HepG2 (cell line): ENCODE results near the gene SRRT. TPM values are rescaled to one million over a fixed set of nuclear protein-coding genes. Genes with fewer than 3 reads are reported as not detected.

Experiments
- ATAC-seq: fragments of 200-7000 bp; cut with Tn5 transposase; 3 replicates; pipeline ENCODE4 v1.9.1; 2020; ENCODE audit warnings: mild to moderate bottlenecking, moderate library complexity
- BruUV-seq: library from RNA; stranded (reverse); fragments of 400-500 nt; replicated peaks from 2 replicates; lab custom pipeline; 2021; lab: Mats Ljungman, UMichigan
- CTCF ChIA-PET: fragments of 300-600 bp; formaldehyde crosslinking; extraction: SDS; loops from one replicate; lab custom pipeline; 2021; ENCODE audit warnings: low total read pairs, inconsistent platforms, low intra/inter-chr PET ratio; lab: Yijun Ruan, JAX
- POLR2A ChIA-PET: fragments of 350-600 bp; sonication (Branson Sonifier 250); formaldehyde crosslinking; loops from one replicate; lab custom pipeline; 2020; ENCODE audit warnings: antibody characterized with exemption, inconsistent platforms; lab: Yijun Ruan, JAX
- DNase-seq: peaks from one replicate; pipeline ENCODE4 v3.0.0-alpha.2; 2015; ENCODE audit warnings: low spot score
- FAIRE-seq: peaks from 3 replicates; lab custom pipeline; 2011; peaks lifted over from hg19 to GRCh38; lab: Jason Lieb, UNC
- H2AFZ ChIP-seq: one replicate; pipeline ENCODE4 v1.6.1; 2011; ENCODE audit warnings: low read length, inconsistent platforms
- H3K27ac ChIP-seq: fragments of 300-600 bp; 3 replicates; pipeline ENCODE4 v1.8.0; 2011; ENCODE audit warnings: mixed run types, mild to moderate bottlenecking, mixed read lengths, low read length, inconsistent platforms; ENCODE audit not compliant: insufficient read depth; ENCODE audit errors: extremely low read length
- H3K27me3 ChIP-seq, 2 experiments: fragments of 200-600 bp in 1 of 2; 2 replicates in 1 of 2; 3 replicates in 1 of 2; pipeline versions ENCODE4 v1.6.0 to v1.8.0; 2011; ENCODE audit warnings: low read length in 2 of 2, mild to moderate bottlenecking in 2 of 2, moderate library complexity in 2 of 2, inconsistent platforms in 1 of 2; ENCODE audit not compliant: insufficient read depth in 2 of 2, control insufficient read depth in 1 of 2
- H3K36me3 ChIP-seq, 2 experiments: fragments of 200-600 bp in 1 of 2; replicated peaks in 1 of 2; 2 replicates in 1 of 2; 3 replicates in 1 of 2; pipeline versions ENCODE4 v1.5.1 to v1.8.0; 2011; ENCODE audit warnings: low read length in 2 of 2, inconsistent platforms in 1 of 2; ENCODE audit not compliant: insufficient read depth in 2 of 2, control insufficient read depth in 1 of 2
- H3K4me1 ChIP-seq: 2 replicates; pipeline ENCODE4 v1.5.1; 2012; ENCODE audit warnings: low read length, inconsistent platforms; ENCODE audit not compliant: insufficient read depth
- H3K4me2 ChIP-seq: 2 replicates; pipeline ENCODE4 v1.6.0; 2011; ENCODE audit warnings: low read depth, low read length, inconsistent platforms
- H3K4me3 ChIP-seq, 3 experiments: fragments of 200-600 bp in 1 of 3; sonication (generic), shearing (Covaris generic) in 1 of 3; replicated peaks in 1 of 3; 2 replicates each; pipeline ENCODE4 v1.5.1; 2011 to 2016; ENCODE audit warnings: low read length in 3 of 3, inconsistent platforms in 2 of 3, low read depth in 2 of 3, mild to moderate bottlenecking in 2 of 3, control low read depth in 1 of 3, mixed read lengths in 1 of 3; ENCODE audit not compliant: insufficient read depth in 1 of 3
- H3K79me2 ChIP-seq: one replicate; pipeline ENCODE4 v1.6.1; 2011; ENCODE audit warnings: low read length, inconsistent platforms; ENCODE audit not compliant: insufficient read depth
- H3K9ac ChIP-seq: 2 replicates; pipeline ENCODE4 v1.6.0; 2011; ENCODE audit warnings: mild to moderate bottlenecking, low read depth, low read length, inconsistent platforms; ENCODE audit not compliant: insufficient read depth
- H3K9me3 ChIP-seq: 2 replicates; pipeline ENCODE4 v1.5.1; 2012; ENCODE audit warnings: mild to moderate bottlenecking, low read length
- H4K20me1 ChIP-seq: 2 replicates; pipeline ENCODE4 v1.6.0; 2011; ENCODE audit warnings: inconsistent platforms, mild to moderate bottlenecking, low read length, moderate library complexity; ENCODE audit not compliant: insufficient read depth
- AGO1 ChIP-seq: fragments of 200-400 bp; formaldehyde crosslinking; IDR thresholded peaks from 2 replicates; pipeline ENCODE4 v1.6.1; 2017; ENCODE audit warnings: mild to moderate bottlenecking, low read depth, low read length, moderate library complexity; ENCODE audit not compliant: poor library complexity, severe bottlenecking
- MAZ ChIP-seq, 2 experiments: sonication (generic) in 1 of 2; formaldehyde crosslinking in 1 of 2; IDR thresholded peaks; 2 replicates each; pipeline versions ENCODE4 v1.5.0 to v1.6.1; 2012 to 2020; ENCODE audit warnings: low read depth in 2 of 2, mild to moderate bottlenecking in 2 of 2, borderline replicate concordance in 1 of 2, improper control_type of control experiment in 1 of 2, low read length in 1 of 2, missing genetic modification reagents in 1 of 2, moderate library complexity in 1 of 2
- TAF15 ChIP-seq: fragments of 200-400 bp; formaldehyde crosslinking; IDR thresholded peaks from one replicate; pipeline ENCODE4 v1.6.1; 2018; ENCODE audit warnings: mild to moderate bottlenecking, low read depth, low read length; ENCODE audit not compliant: poor library complexity, severe bottlenecking
- WGBS: methylation state at CpG from one replicate; pipeline ENCODE4 v1.1.6; 2017; ENCODE audit warnings: low lambda C conversion rate; 5-methylcytosine and 5-hydroxymethylcytosine counted together
- in situ Hi-C: cut with HindIII; loops from 2 replicates; pipeline ENCODE4 v1.10.0; 2017; ENCODE audit warnings: low pct_unique_long_range_greater_than_20kb; ENCODE audit not compliant: extremely low pct_ligation_motif_present
- intact Hi-C: fragments of 100-400 bp; cut with micrococcal nuclease; formaldehyde crosslinking; loops from one replicate; pipeline ENCODE4 v1.10.0; 2022; ENCODE audit not compliant: unreplicated experiment
- polyA plus RNA-seq, 8 experiments: library from polyadenylated mRNA; depleted of rRNA in 3 of 8; stranded (reverse) in 7 of 8; unstranded in 1 of 8; fragments of >200 nt; fragmentation: Illumina TruSeq in 4 of 8; extraction: Trizol in 4 of 8; gene quantifications; 2 replicates each; pipeline versions ENCODE4 v1.2.1 to v1.2.3, GENCODE V29; 2011 to 2016; ENCODE audit warnings: low read depth in 4 of 8, missing spikeins in 1 of 8, mixed read lengths in 1 of 8; ENCODE audit not compliant: insufficient read depth in 1 of 8
- total RNA-seq, 5 experiments: library from RNA; depleted of rRNA; stranded (reverse); fragments of >200 nt; fragmentation: Illumina TruSeq; extraction: Trizol; gene quantifications; 2 replicates each; pipeline ENCODE4 v1.2.3, GENCODE V29; 2016; ENCODE audit warnings: low read depth in 1 of 5
- TF ChIP-seq, protein P1 (sequence below): sonication (generic); formaldehyde crosslinking; IDR thresholded peaks from 2 replicates; pipeline ENCODE4 v1.4.0; 2020; ENCODE audit warnings: mild to moderate bottlenecking, missing genetic modification reagents

The SRRT gene
- total and polyA plus RNA-seq, 2 of the 13 experiments (the other 11 are each of a cell fraction or from before 2014, with no cell fraction given): 26.2 to 106 TPM

DNA sequence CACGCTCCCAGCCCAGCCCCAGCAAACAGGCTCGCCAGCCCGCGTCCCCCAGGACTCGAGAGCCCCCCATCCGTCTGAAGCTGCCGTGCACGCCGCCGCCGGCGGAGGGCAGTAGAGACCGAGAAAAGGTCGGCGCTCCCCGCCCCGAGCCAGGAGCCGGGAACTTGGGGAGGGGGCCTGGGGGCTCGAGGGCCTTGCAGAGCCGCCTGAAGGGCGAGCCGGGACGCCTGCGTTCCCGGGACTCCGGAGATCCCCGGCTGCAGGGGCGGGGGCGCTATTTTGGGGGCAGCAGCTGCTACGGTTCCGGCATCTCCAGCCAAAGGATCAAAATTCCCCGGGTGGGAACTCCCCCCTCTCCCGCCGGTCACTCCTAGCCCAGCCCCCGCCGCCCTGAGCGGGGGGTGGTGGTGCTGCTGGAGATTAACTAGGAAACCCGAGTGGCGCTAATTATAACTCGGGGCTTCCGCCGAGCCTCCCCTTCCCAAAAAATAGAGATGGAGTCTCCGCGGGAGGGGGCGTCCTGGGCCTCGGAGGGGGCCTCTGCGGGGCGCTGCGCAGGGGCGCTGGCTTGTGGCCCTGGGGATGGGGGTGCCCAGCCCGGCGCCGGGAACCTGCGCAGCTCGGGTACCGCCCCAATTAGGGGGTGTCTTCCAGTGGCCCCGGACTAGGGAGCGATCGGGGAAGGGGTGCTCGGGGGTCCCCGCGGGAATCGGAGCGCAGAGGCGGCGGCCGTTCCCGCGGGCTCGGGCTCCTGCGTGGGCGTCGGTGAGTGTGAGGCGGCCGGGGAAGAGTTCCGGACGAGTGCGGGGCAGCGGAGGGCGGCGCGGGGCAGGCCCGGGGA, 20.2 kb downstream of the SRRT start (continued):
- TF ChIP-seq MAZ (IDR thresholded peaks at IDR 0.05; ENCODE audit: borderline replicate concordance, low read depth, low read length) (no peak), MAZ (CRISPR knock-in tag; IDR thresholded peaks at IDR 0.05; ENCODE audit: low read depth) (0 out of 2 replicates have a peak, but pooled peaks have one; percentile 27), AGO1 (peak; percentile 32)

DNA sequence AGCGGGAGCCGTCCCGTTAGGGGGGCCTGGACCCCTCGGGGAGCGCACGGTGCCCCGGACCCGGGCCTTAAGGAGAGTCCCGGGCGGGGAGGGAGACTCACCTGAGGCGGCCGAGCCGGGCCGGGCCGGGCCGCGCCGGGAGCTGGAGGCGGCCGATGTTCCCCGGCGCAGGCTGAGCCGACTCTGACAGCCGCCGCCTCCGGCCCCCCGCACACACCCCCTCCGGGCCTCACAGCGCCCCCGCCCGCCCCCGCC, 20.7 kb downstream of the SRRT start, which contains the start of gene ACHE:
Gene ACHE, minus strand, starts transcription at position 188 of the 255 bp plus-strand sequence. CDS start 1,656 bp downstream, outside the sequence.
- H3K4me1 ChIP-seq: peaks cover 37% of the 10 kb centered on the region
- peak within 1 kb of the TSS; percentile 44 to 69 (median 47); a peak in 5 of 6 replicates for H3K4me3 ChIP-seq
- H3K9me3 ChIP-seq: no peaks in the 10 kb centered on the region
- peak; percentile 42 for ATAC-seq
- no peaks in the 10 kb centered on the region for H3K36me3 ChIP-seq
- H3K79me2 ChIP-seq: no peaks in the 10 kb centered on the region
- TF ChIP-seq, protein P1, sequence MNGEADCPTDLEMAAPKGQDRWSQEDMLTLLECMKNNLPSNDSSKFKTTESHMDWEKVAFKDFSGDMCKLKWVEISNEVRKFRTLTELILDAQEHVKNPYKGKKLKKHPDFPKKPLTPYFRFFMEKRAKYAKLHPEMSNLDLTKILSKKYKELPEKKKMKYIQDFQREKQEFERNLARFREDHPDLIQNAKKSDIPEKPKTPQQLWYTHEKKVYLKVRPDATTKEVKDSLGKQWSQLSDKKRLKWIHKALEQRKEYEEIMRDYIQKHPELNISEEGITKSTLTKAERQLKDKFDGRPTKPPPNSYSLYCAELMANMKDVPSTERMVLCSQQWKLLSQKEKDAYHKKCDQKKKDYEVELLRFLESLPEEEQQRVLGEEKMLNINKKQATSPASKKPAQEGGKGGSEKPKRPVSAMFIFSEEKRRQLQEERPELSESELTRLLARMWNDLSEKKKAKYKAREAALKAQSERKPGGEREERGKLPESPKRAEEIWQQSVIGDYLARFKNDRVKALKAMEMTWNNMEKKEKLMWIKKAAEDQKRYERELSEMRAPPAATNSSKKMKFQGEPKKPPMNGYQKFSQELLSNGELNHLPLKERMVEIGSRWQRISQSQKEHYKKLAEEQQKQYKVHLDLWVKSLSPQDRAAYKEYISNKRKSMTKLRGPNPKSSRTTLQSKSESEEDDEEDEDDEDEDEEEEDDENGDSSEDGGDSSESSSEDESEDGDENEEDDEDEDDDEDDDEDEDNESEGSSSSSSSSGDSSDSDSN (CRISPR knock-in tag): 0 out of 2 replicates have a peak, but pooled peaks have one; percentile 6
- no peak for TF ChIP-seq TAF15
- no peak for DNase-seq
- no TSS peak for BruUV-seq
- ChIA-PET CTCF (interaction anchor here (1.9 to 3.2 kb wide), 2 partner anchors 164 to 182 kb away, joined by 6 to 28 read pairs; no protein-coding TSS in a partner anchor), POLR2A (interaction anchor here (0.6 kb wide), 1 partner anchor 20 kb away, joined by 3 read pairs; the partner anchor contains the start of gene SRRT)
- in situ Hi-C loops: loop anchor here (5.0 to 25.0 kb wide), 2 partner anchors 162 to 392 kb away; no protein-coding TSS in a partner anchor
- intact Hi-C loops: loop anchor here (5.0 kb wide), 1 partner anchor 182 kb away; no protein-coding TSS in a partner anchor
- FAIRE-seq: no peak
- 0% methylated on average over 5 of the region's 32 CpGs for WGBS
- H4K20me1 ChIP-seq: no peaks in the 10 kb centered on the region
- peak within 1 kb of the TSS; percentile 28; the same call in 1 of the 2 replicates for H3K9ac ChIP-seq
- H3K27ac ChIP-seq: no peak within 1 kb of the TSS
- H3K4me2 ChIP-seq: peak within 1 kb of the TSS; percentile 73
- H2AFZ ChIP-seq: no peak within 1 kb of the TSS
- peaks cover 11 to 32% of the 10 kb centered on the region in 2 experiments for H3K27me3 ChIP-seq
